Measurements from ENCODE around the gene SPEG.

DNA sequence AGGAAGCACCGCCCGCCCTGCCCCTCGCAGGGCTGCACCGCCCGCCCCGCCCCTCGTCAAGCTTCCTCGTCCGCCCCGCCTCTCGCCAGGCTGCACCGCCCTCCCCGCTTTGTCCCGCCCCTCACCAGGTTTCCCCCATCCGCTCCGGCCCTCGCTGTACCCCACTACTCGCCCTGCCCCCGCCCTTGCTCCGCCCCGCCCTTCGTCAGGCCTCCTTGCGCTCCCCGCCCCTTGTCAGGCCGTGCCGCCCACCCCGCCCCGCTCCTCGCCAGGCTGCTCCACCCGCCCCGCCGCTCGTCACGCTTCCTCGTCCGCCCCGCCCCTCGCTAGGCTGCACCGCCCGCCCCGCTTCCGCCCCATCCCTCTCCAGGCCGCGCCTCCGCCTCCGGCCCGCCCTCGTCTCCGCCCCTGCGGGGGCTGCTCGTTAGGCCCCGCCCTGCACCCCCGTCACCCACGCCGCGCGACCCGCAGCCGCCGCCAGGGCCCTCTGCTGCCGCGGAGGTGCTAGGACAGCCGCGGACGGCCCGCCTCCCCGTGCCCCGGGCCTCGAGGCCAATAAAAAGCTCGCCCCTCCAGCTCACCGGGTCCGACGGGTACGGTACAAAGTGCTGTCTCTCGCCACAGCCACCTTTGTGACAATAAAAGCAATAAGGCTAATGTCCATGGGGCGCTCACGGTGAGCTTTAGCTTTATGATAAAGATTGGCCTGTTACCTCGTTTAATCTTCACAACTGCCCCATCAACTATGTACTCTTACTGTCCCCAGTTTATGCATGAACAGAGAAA is 46.3 kb upstream of the SPEG start:
- TF ChIP-seq POLR2AphosphoS5 (IDR thresholded peaks at IDR 0.05; ENCODE audit: low read depth, low read length) (no peak), POLR2A (IDR thresholded peaks at IDR 0.05; ENCODE audit: low read depth, low read length) (no peak), TAF1 (IDR thresholded peaks at IDR 0.05; ENCODE audit: low read depth, low read length) (no peak), PAX5 (IDR thresholded peaks at IDR 0.05; ENCODE audit: insufficient read depth, low read length, severe bottlenecking) (peak; percentile 33), SPI1 (IDR thresholded peaks at IDR 0.05; ENCODE audit: low read depth, low read length) (0 out of 2 replicates have a peak, but pooled peaks have one; percentile 6), POU2F2 (IDR thresholded peaks at IDR 0.05; ENCODE audit: low read depth, low read length) (no peak)
